Ovary (tissue), 3 donors: ENCODE results near the gene TNFRSF14.

Experiments used
- POLR2A ChIP-seq: fragments of 450-650 bp; IDR thresholded peaks from one replicate; pipeline ENCODE4 v1.6.1; 2017; ENCODE audit warnings: antibody characterized with exemption, mild to moderate bottlenecking, moderate library complexity
- TF ChIP-seq, protein P1 (sequence below), 3 donors: fragments of 450-650 bp in 2 of 3; fragments of 200-600 bp in 1 of 3; IDR thresholded peaks; one replicate each; pipeline versions ENCODE4 v1.5.1 to v1.8.0; 2016 to 2022; ENCODE audit warnings: antibody characterized with exemption in 3 of 3, mild to moderate bottlenecking in 1 of 3
- donor health status: DM: no; HTN: no; CAD: no.

DNA sequence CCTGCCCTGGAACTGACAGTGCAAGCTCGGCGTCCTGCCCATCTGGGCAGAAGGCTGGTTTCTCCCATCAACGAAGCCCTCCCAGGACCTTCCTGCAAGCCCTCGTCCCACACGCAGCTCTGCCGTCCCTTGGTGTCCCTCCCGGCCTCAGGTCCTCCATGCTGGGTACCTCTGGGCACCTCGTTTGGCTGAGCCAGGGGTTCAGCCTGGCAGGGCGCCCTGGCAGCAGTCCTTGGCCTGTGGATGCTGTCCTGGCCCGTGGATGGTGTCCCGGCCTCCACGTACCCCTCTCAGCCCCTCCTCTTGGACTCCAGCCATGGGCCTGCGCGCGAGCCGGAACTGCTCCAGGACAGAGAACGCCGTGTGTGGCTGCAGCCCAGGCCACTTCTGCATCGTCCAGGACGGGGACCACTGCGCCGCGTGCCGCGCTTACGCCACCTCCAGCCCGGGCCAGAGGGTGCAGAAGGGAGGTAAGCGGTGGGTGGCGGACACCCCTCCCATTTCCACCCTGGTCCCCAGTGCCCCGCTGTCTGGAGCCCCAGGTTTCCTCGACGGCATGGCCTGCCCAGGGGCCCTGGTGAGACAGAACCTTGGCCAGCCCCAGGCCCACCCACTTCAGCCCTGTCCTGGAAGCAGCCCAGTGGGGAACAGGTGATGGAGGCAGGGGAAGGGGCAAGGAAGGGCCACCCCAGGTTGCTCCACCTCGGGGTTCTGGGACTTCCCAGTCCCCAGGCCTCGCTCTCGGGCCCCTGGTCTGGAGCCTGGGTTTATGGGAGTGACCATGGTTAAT, 3.5 kb downstream of the TNFRSF14 start:
- TF ChIP-seq, protein P1, sequence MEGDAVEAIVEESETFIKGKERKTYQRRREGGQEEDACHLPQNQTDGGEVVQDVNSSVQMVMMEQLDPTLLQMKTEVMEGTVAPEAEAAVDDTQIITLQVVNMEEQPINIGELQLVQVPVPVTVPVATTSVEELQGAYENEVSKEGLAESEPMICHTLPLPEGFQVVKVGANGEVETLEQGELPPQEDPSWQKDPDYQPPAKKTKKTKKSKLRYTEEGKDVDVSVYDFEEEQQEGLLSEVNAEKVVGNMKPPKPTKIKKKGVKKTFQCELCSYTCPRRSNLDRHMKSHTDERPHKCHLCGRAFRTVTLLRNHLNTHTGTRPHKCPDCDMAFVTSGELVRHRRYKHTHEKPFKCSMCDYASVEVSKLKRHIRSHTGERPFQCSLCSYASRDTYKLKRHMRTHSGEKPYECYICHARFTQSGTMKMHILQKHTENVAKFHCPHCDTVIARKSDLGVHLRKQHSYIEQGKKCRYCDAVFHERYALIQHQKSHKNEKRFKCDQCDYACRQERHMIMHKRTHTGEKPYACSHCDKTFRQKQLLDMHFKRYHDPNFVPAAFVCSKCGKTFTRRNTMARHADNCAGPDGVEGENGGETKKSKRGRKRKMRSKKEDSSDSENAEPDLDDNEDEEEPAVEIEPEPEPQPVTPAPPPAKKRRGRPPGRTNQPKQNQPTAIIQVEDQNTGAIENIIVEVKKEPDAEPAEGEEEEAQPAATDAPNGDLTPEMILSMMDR (IDR thresholded peaks at IDR 0.05): no peak
- no peak for TF ChIP-seq POLR2A
